Neural cell (in vitro differentiated cells): ENCODE data around the gene AGT. TPM values are rescaled to one million over a fixed set of nuclear protein-coding genes. Genes with fewer than 3 reads are reported as not detected.

Source experiments
- H2AFZ ChIP-seq: fragments of 200-600, 300-800 bp; sonication (generic), shearing (Covaris generic); 2 replicates; pipeline ENCODE4 v1.6.0; 2014; ENCODE audit warnings: low read depth, mild to moderate bottlenecking, antibody characterized with exemption, low read length, moderate library complexity
- H3F3A ChIP-seq: fragments of 200-600 bp; shearing (Covaris generic); 2 replicates; pipeline ENCODE4 v1.6.1; 2016; ENCODE audit warnings: mild to moderate bottlenecking, moderate library complexity, mixed read lengths, antibody characterized with exemption, low read length; ENCODE audit not compliant: insufficient read depth, poor library complexity, severe bottlenecking
- H3K27ac ChIP-seq: fragments of 200-600, 300-800 bp; sonication (generic), shearing (Covaris generic); 2 replicates; pipeline ENCODE4 v1.5.1; 2014; ENCODE audit warnings: mild to moderate bottlenecking, low read length, moderate library complexity
- H3K27me3 ChIP-seq: fragments of 300-800, 200-600 bp; sonication (generic), shearing (Covaris generic); 2 replicates; pipeline ENCODE4 v1.6.0; 2014; ENCODE audit warnings: mild to moderate bottlenecking, low read depth, low read length, moderate library complexity; ENCODE audit not compliant: insufficient read depth
- H3K36me3 ChIP-seq: fragments of 300-800, 200-600 bp; sonication (generic), shearing (Covaris generic); 2 replicates; pipeline ENCODE4 v1.5.1; 2014; ENCODE audit warnings: mild to moderate bottlenecking, antibody characterized with exemption, low read length, moderate library complexity; ENCODE audit not compliant: insufficient read depth
- H3K4me2 ChIP-seq: fragments of 300-800, 200-600 bp; sonication (generic), shearing (Covaris generic); 2 replicates; pipeline ENCODE4 v1.6.0; 2014; ENCODE audit warnings: mild to moderate bottlenecking, low read length
- H3K4me3 ChIP-seq: fragments of 300-800, 200-600 bp; sonication (generic), shearing (Covaris generic); 2 replicates; pipeline ENCODE4 v1.5.1; 2014; ENCODE audit warnings: mild to moderate bottlenecking, low read length, moderate library complexity
- H3K79me2 ChIP-seq: fragments of 200-600 bp; shearing (Covaris generic); replicated peaks from 2 replicates; pipeline ENCODE4 v1.6.0; 2014; ENCODE audit warnings: mild to moderate bottlenecking, low read length, moderate library complexity; ENCODE audit not compliant: insufficient read depth
- H3K9ac ChIP-seq: fragments of 300-800, 200-600 bp; sonication (generic), shearing (Covaris generic); 2 replicates; pipeline ENCODE4 v1.6.1; 2016; ENCODE audit warnings: mild to moderate bottlenecking, low read length, mixed read lengths
- H3K9me2 ChIP-seq: fragments of 200-600 bp; shearing (Covaris generic); 2 replicates; pipeline ENCODE4 v1.6.1; 2016; ENCODE audit warnings: mild to moderate bottlenecking, low read length, mixed read lengths; ENCODE audit not compliant: insufficient read depth
- H3K9me3 ChIP-seq: fragments of 200-600, 300-800 bp; sonication (generic), shearing (Covaris generic); 2 replicates; pipeline ENCODE4 v1.6.1; 2016; ENCODE audit warnings: mild to moderate bottlenecking, mixed run types, low read length, moderate library complexity, mixed read lengths
- H4K20me1 ChIP-seq: fragments of 200-600 bp; shearing (Covaris generic); 2 replicates; pipeline ENCODE4 v1.6.1; 2016; ENCODE audit warnings: mild to moderate bottlenecking, mixed run types; ENCODE audit not compliant: insufficient read depth
- EP300 ChIP-seq: fragments of 450-650 bp; conservative IDR thresholded peaks from 2 replicates; pipeline ENCODE4 v1.6.1; 2014; ENCODE audit warnings: antibody characterized with exemption, mild to moderate bottlenecking, moderate library complexity; ENCODE audit not compliant: poor library complexity, severe bottlenecking
- EZH2 ChIP-seq: fragments of 200-600, 300-800 bp; shearing (Covaris generic), sonication (generic); IDR thresholded peaks from 2 replicates; pipeline ENCODE4 v1.6.1; 2014; ENCODE audit warnings: antibody characterized with exemption, low read length, borderline replicate concordance, mild to moderate bottlenecking; ENCODE audit not compliant: insufficient read depth, poor library complexity, severe bottlenecking
- MXI1 ChIP-seq: fragments of 450-650 bp; conservative IDR thresholded peaks from 2 replicates; pipeline ENCODE4 v1.6.1; 2014; ENCODE audit warnings: antibody characterized with exemption, mild to moderate bottlenecking; ENCODE audit not compliant: poor library complexity, severe bottlenecking
- POLR2AphosphoS5 ChIP-seq: IDR thresholded peaks from 2 replicates; pipeline ENCODE4 v1.6.1; 2012
- RAD21 ChIP-seq: fragments of 450-650 bp; conservative IDR thresholded peaks from 2 replicates; pipeline ENCODE4 v1.6.1; 2014; ENCODE audit warnings: antibody characterized with exemption, mild to moderate bottlenecking, moderate library complexity
- SMC3 ChIP-seq: fragments of 450-650 bp; conservative IDR thresholded peaks from 2 replicates; pipeline ENCODE4 v1.6.1; 2014; ENCODE audit warnings: antibody characterized with exemption, mild to moderate bottlenecking, moderate library complexity; ENCODE audit not compliant: poor library complexity
- TAF1 ChIP-seq: IDR thresholded peaks from 2 replicates; pipeline ENCODE4 v1.6.1; 2012; ENCODE audit warnings: low read depth
- polyA plus RNA-seq: library from polyadenylated mRNA; depleted of rRNA; stranded (reverse); fragments of >200 nt; gene quantifications from 2 replicates; pipeline ENCODE4 v1.2.3, GENCODE V29; 2014
- TF ChIP-seq, protein P1 (sequence below): fragments of 450-650 bp; IDR thresholded peaks from 2 replicates; pipeline ENCODE4 v1.5.1; 2014; ENCODE audit warnings: antibody characterized with exemption, mild to moderate bottlenecking, moderate library complexity; ENCODE audit not compliant: poor library complexity, severe bottlenecking
- TF ChIP-seq, protein P2 (sequence below): IDR thresholded peaks from 2 replicates; pipeline ENCODE4 v1.6.1; 2012; ENCODE audit warnings: borderline replicate concordance

The AGT gene
- polyA plus RNA-seq, 1 donor from 2014 or later: not detected

DNA sequence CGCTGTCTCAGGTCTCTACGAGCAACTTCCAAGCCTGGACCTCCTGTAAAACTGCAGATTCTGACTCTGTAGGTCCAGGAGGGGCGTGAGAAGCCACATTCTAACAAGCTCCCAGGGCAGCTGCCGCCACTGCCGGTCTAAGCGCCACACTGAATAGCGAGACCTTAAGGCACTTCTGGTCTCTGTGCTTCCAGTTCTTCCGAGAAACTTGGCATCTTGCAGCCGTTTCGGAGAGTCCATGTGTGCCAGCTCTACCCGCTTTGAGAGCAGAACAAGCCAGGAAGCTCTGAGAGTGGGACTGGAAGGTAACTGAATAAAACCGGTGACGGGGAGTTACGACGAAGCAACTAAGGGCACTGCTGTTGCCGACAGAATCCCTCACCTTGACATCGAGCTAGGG lies 12.5 kb downstream of the AGT start:
- Histone ChIP-seq H3K4me3 (no peak overlapping the region), H3K9me3 (no peaks in the 10 kb centered on the region), H3K27me3 (no peaks in the 10 kb centered on the region), H3K4me2 (no peak overlapping the region), H3K36me3 (no peaks in the 10 kb centered on the region), H3K79me2 (no peaks in the 10 kb centered on the region), H4K20me1 (no peaks in the 10 kb centered on the region), H3F3A (no peaks in the 10 kb centered on the region), H3K27ac (no peak overlapping the region), H2AFZ (no peak overlapping the region), H3K9ac (no peak overlapping the region), H3K9me2 (no peaks in the 10 kb centered on the region)
- no peak for TF ChIP-seq POLR2AphosphoS5
- no peak for TF ChIP-seq EZH2
- no peak for TF ChIP-seq SMC3
- TF ChIP-seq, protein P1, sequence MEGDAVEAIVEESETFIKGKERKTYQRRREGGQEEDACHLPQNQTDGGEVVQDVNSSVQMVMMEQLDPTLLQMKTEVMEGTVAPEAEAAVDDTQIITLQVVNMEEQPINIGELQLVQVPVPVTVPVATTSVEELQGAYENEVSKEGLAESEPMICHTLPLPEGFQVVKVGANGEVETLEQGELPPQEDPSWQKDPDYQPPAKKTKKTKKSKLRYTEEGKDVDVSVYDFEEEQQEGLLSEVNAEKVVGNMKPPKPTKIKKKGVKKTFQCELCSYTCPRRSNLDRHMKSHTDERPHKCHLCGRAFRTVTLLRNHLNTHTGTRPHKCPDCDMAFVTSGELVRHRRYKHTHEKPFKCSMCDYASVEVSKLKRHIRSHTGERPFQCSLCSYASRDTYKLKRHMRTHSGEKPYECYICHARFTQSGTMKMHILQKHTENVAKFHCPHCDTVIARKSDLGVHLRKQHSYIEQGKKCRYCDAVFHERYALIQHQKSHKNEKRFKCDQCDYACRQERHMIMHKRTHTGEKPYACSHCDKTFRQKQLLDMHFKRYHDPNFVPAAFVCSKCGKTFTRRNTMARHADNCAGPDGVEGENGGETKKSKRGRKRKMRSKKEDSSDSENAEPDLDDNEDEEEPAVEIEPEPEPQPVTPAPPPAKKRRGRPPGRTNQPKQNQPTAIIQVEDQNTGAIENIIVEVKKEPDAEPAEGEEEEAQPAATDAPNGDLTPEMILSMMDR: no peak
- TF ChIP-seq MXI1: no peak
- no peak for TF ChIP-seq RAD21
- TF ChIP-seq TAF1: no peak
- TF ChIP-seq, protein P2, sequence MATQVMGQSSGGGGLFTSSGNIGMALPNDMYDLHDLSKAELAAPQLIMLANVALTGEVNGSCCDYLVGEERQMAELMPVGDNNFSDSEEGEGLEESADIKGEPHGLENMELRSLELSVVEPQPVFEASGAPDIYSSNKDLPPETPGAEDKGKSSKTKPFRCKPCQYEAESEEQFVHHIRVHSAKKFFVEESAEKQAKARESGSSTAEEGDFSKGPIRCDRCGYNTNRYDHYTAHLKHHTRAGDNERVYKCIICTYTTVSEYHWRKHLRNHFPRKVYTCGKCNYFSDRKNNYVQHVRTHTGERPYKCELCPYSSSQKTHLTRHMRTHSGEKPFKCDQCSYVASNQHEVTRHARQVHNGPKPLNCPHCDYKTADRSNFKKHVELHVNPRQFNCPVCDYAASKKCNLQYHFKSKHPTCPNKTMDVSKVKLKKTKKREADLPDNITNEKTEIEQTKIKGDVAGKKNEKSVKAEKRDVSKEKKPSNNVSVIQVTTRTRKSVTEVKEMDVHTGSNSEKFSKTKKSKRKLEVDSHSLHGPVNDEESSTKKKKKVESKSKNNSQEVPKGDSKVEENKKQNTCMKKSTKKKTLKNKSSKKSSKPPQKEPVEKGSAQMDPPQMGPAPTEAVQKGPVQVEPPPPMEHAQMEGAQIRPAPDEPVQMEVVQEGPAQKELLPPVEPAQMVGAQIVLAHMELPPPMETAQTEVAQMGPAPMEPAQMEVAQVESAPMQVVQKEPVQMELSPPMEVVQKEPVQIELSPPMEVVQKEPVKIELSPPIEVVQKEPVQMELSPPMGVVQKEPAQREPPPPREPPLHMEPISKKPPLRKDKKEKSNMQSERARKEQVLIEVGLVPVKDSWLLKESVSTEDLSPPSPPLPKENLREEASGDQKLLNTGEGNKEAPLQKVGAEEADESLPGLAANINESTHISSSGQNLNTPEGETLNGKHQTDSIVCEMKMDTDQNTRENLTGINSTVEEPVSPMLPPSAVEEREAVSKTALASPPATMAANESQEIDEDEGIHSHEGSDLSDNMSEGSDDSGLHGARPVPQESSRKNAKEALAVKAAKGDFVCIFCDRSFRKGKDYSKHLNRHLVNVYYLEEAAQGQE: no peak
- no peak for TF ChIP-seq EP300

DNA sequence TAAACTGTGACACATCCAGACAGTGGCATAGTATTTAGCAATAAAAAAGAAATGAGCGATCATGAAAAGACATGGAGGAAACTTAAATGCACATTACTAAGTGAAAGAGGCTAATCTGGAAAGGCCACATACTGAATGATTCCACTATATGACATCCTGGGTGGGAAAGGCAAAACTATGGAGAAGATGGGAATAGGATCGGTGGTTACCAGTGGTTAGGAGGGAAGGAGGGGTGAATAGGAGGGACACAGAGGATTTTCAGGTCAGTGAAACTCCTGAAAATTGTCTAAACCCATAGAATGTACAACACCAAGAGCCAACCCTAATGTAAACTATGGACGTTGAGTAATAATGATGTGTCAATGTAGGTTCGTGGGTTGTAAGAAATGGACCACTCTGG lies 13.8 kb downstream of the AGT start:
- H3K27ac ChIP-seq: no peak overlapping the region
- no peak for TF ChIP-seq SMC3
- no peak for TF ChIP-seq MXI1
- TF ChIP-seq EZH2: no peak
- TF ChIP-seq TAF1: no peak
- TF ChIP-seq, protein P2: no peak
- TF ChIP-seq EP300: no peak

More for the DNA sequence above, 13.8 kb downstream of the AGT start:
- Histone ChIP-seq H3F3A (no peaks in the 10 kb centered on the region), H3K9ac (no peak overlapping the region), H3K9me3 (no peaks in the 10 kb centered on the region), H3K36me3 (no peaks in the 10 kb centered on the region), H4K20me1 (no peaks in the 10 kb centered on the region), H3K79me2 (no peaks in the 10 kb centered on the region), H3K4me3 (no peak overlapping the region), H3K4me2 (no peak overlapping the region), H2AFZ (no peak overlapping the region), H3K9me2 (no peaks in the 10 kb centered on the region), H3K27me3 (no peaks in the 10 kb centered on the region)
